Adrenal gland (tissue), 12 donors: ENCODE measurements around the gene PTPN7. TPM values are rescaled to one million over a fixed set of nuclear protein-coding genes. Genes with fewer than 3 reads are reported as not detected.

ENCODE experiments used
- DNase-seq, 7 donors: peaks; one replicate each; pipeline ENCODE4 v3.0.0-alpha.2; 2019 to 2020
- H3K27ac ChIP-seq, 5 donors: fragments of 200-600 bp; sonication (generic) in 4 of 5; 1 replicate in 3 of 5; 2 replicates in 2 of 5; pipeline versions ENCODE4 v1.5.1 to v1.8.0; 2016 to 2020; ENCODE audit warnings: mild to moderate bottlenecking in 1 of 5
- H3K27me3 ChIP-seq: fragments of 200-600 bp; 2 replicates; pipeline ENCODE4 v1.8.0; 2021
- H3K36me3 ChIP-seq, 2 donors: fragments of 200-600 bp; replicated peaks in 1 of 2; 1 replicate in 1 of 2; 2 replicates in 1 of 2; pipeline versions ENCODE4 v1.5.1 to v1.8.0; 2018 to 2022
- H3K4me1 ChIP-seq, 2 donors: fragments of 200-600 bp; replicated peaks in 1 of 2; 1 replicate in 1 of 2; 2 replicates in 1 of 2; pipeline versions ENCODE4 v1.5.1 to v1.8.0; 2018 to 2021
- H3K4me3 ChIP-seq, 4 donors: fragments of 200-600 bp; sonication (generic) in 3 of 4; one replicate each; pipeline ENCODE4 v1.5.1; 2016 to 2018
- H3K9me3 ChIP-seq, 3 donors: fragments of 200-600 bp; sonication (generic) in 1 of 3; replicated peaks in 1 of 3; 1 replicate in 2 of 3; 2 replicates in 1 of 3; pipeline versions ENCODE4 v1.5.1 to v1.8.0; 2016 to 2021
- CTCF ChIP-seq, 6 experiments: fragments of 450-650 bp in 4 of 6; fragments of 200-600 bp in 2 of 6; sonication (generic) in 1 of 6; IDR thresholded peaks; 1 replicate in 5 of 6; 2 replicates in 1 of 6; pipeline versions ENCODE4 v1.5.1 to v1.8.0; 2016 to 2021; ENCODE audit warnings: antibody characterized with exemption in 6 of 6, mild to moderate bottlenecking in 2 of 6, moderate library complexity in 1 of 6
- POLR2A ChIP-seq, 2 donors: fragments of 450-650 bp; IDR thresholded peaks; one replicate each; pipeline ENCODE4 v1.6.1; 2017; ENCODE audit warnings: antibody characterized with exemption in 2 of 2, mild to moderate bottlenecking in 2 of 2, moderate library complexity in 1 of 2
- WGBS, 4 donors: extraction: QIAGEN DNeasy Blood & Tissue Kit in 2 of 4; methylation state at CpG; one replicate each; pipeline versions ENCODE4 v1.1.5 to v1.1.7; 2013 to 2017; 5-methylcytosine and 5-hydroxymethylcytosine counted together
- intact Hi-C, 2 donors: fragments of 100-400 bp; cut with DNase I; formaldehyde crosslinking; loops; one replicate each; pipeline versions ENCODE4 v1.14.1 to v1.15.0; 2022 to 2023
- polyA plus RNA-seq, 3 donors: library from polyadenylated mRNA; stranded (reverse); fragments of 200-250 nt in 2 of 3; fragments of 350-450 nt in 1 of 3; fragmentation: Illumina TruSeq in 1 of 3; extraction: RNeasy Lipid Tissue Mini Kit (QIAGEN cat#74804) in 1 of 3; gene quantifications; one replicate each; pipeline ENCODE4 v1.2.3, GENCODE V29; 2013 to 2014
- total RNA-seq, 9 donors: library from RNA; depleted of rRNA in 4 of 9; stranded (reverse); fragments of >200 nt in 4 of 9; fragments of 120-200 nt in 1 of 9; fragmentation: NEBNext Ultra II Directional in 1 of 9; extraction: Animal tissue kit (Norgen Biotek cat#: 25700) in 1 of 9; gene quantifications; one replicate each; pipeline versions ENCODE4 v1.1.0 to v1.2.4, GENCODE V29; 2013 to 2023
- donor health status: healthy with polysubstance abuse.
- donor health status: Bipolar disorder and iron deficiency.
- donor health status: DM: yes; HTN: yes; CAD: no.
- donor health status: DM: no; HTN: no; CAD: no.
- donor health status: DM: no; HTN: no; CAD: no.
- donor health status: DM: yes; HTN: yes; CAD: no.

The PTPN7 gene
- total and polyA plus RNA-seq, 12 donors: 2.5 to 45.4 (median 17.1) TPM

DNA sequence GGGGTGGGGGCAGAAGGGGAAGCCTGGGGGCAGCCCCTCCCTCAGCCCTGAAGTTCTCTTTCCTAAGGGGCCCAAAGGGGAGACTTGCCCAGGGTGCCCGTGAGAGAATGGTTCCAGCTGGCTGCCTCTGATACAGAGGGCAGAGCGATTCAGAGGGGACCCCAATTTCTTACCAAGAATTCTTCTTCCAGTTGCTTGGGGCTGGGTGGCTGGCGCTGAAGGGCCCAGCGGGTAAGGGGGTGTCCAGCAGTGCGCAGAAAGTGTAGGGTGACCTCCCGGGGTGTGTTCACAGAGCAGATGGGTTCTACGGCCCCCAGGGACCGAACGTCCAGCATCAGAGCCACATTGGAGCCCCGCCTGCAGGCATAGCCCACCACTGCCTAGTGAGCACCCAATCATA is 2.5 kb downstream of the PTPN7 start:
- Histone ChIP-seq H3K4me1 (peaks cover 0 to 13% of the 10 kb centered on the region in 2 donors), H3K36me3 (no peaks in the 10 kb centered on the region), H3K9me3 (no peaks in the 10 kb centered on the region), H3K27me3 (no peaks in the 10 kb centered on the region), H3K4me3 (no peak overlapping the region), H3K27ac (no peak overlapping the region)
- intact Hi-C loops: no loop called here
- DNase-seq: no peak
- 90 to 97% (median 93%) methylated on average over 10 of the region's 10 CpGs for WGBS, 4 donors
- no peak for TF ChIP-seq POLR2A (IDR thresholded peaks at IDR 0.05)
- no peak for TF ChIP-seq CTCF (IDR thresholded peaks at IDR 0.05)

DNA sequence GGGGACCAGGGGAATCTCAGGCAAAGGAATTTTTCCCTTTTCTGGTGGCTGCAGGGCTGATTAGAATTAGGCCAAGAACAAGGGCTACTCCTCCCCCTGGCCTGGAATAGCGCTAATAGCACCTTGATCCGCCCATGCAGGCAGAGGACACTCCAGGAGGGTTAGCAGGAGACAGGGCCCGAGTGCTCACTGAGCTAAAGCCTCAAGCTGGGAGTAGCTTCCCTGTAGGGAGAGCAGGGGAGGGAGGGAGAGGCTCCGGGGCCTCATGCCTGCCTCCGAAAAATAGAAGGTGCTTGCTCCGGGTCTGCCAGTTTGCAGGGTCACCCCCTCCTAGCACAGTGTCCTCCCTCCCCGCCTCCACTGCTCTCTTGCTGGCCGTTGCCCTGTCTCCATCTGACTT is 3.8 kb downstream of the PTPN7 start:
- Histone ChIP-seq H3K36me3 (peaks cover 0 to 6% of the 10 kb centered on the region in 2 donors), H3K27me3 (no peaks in the 10 kb centered on the region), H3K27ac (no peak overlapping the region), H3K9me3 (no peaks in the 10 kb centered on the region), H3K4me1 (peaks cover 0 to 13% of the 10 kb centered on the region in 2 donors), H3K4me3 (no peak overlapping the region)
- intact Hi-C loops: no loop called here
- WGBS, 4 donors: 76 to 91% (median 84%) methylated on average over 8 of the region's 8 CpGs
- no peak for DNase-seq
- TF ChIP-seq POLR2A (IDR thresholded peaks at IDR 0.05) (no peak), CTCF (IDR thresholded peaks at IDR 0.05) (no peak)

DNA sequence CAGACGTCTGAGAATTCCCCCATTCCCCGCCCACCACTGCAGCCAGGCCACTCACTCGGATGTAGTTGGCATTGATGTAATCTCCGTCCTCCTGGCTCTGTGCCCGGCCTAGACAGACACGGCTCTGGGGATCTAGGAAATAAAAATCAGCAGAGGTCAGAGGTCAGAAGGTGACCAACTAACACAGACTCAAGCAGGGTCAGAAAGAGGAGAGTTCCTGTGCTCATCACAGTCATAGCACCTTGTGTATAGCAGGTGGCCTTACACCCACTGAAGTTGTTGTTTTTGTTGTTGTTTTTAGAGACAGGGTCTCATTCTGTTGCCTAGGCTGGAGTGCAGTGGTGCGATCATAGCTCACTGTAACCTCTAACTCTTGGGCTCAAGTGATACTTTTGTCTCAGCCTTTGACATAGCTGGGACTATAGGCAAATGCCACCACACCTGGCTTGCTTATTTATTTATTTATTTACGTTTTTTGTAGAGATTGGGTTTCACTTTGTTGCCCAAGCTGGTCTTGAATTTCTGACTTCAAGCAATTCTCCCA is 4.9 kb downstream of the PTPN7 start:
- Histone ChIP-seq H3K4me3 (no peak overlapping the region), H3K27me3 (no peaks in the 10 kb centered on the region), H3K4me1 (peaks cover 0 to 13% of the 10 kb centered on the region in 2 donors), H3K9me3 (no peaks in the 10 kb centered on the region), H3K27ac (no peak overlapping the region), H3K36me3 (peaks cover 0 to 6% of the 10 kb centered on the region in 2 donors)
- DNase-seq: peak; percentile 75 to 92 (median 85)
- whole genome bisulfite sequencing, 4 donors: 24 to 29% (median 27%) methylated on average over 6 to 8 of the region's 8 CpGs
- intact Hi-C loops: no loop called here
- TF ChIP-seq CTCF (IDR thresholded peaks at IDR 0.05) (no peak), POLR2A (IDR thresholded peaks at IDR 0.05) (no peak)

DNA sequence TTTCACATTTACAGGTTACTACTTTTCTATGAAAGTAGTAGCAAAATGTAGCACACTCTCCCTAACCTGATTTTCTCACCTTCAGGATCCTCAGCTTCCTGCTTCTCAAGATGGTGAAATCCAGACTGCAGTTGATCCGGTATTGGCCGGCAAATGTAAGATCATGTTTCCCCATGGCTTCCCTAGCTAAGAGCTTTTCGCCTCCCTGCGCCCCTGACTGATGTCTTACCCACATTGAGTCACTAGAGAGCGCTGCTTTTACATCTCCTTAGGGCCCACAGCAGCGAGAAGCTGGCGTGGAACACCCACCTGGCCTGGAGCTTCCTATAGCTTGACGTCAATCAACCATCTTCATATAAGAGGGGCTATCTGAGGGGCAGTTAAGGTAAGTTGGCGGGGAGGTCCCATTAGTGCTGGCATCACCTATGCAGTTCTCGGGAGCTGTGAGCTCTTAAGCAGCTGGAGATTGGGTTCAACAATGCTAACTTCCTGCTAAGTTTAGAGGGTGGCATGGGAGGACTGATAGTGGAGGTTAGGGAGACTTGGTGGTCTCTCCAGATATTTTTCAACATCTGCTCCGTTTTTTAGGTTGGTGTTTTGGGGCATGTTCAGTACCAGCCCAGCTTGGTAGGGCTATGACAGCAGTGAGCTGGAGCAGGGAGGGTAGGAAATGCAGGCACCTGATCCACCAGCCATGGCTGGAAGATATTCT is 5.5 kb downstream of the PTPN7 start:
- WGBS, 4 donors: 40 to 54% (median 45%) methylated on average over 7 to 11 of the region's 11 CpGs

More for the DNA sequence above, 5.5 kb downstream of the PTPN7 start:
- intact Hi-C loops: no loop called here
- H3K4me1 ChIP-seq: peaks cover 0 to 10% of the 10 kb centered on the region in 2 donors
- H3K9me3 ChIP-seq: no peaks in the 10 kb centered on the region
- TF ChIP-seq CTCF (IDR thresholded peaks at IDR 0.05) (peak in 5 of 6 experiments; percentile 11 to 38 (median 29)), POLR2A (IDR thresholded peaks at IDR 0.05) (no peak)
- peaks cover 0 to 6% of the 10 kb centered on the region in 2 donors for H3K36me3 ChIP-seq
- H3K27me3 ChIP-seq: no peaks in the 10 kb centered on the region
- no peak overlapping the region for H3K4me3 ChIP-seq
- no peak overlapping the region for H3K27ac ChIP-seq
- peak in 4 of 7 donors; percentile 48 to 77 (median 58) for DNase-seq
